GM08714 (cell line): Measurements from ENCODE around the gene NIP7.
A peak's percentile ranks its signal among the peaks of the same experiment; 100 is the strongest.

Experiments used
- H3K4me3 ChIP-seq: fragments of 200-500 bp; sonication (Bioruptor generic); 2 replicates; pipeline ENCODE4 v1.5.1; 2014; ENCODE audit warnings: mild to moderate bottlenecking, low read length, inconsistent platforms
- ZNF274 ChIP-seq: IDR thresholded peaks from 2 replicates; pipeline ENCODE4 v1.6.1; 2012; ENCODE audit warnings: mild to moderate bottlenecking, low read depth, low read length

Gene NIP7

DNA sequence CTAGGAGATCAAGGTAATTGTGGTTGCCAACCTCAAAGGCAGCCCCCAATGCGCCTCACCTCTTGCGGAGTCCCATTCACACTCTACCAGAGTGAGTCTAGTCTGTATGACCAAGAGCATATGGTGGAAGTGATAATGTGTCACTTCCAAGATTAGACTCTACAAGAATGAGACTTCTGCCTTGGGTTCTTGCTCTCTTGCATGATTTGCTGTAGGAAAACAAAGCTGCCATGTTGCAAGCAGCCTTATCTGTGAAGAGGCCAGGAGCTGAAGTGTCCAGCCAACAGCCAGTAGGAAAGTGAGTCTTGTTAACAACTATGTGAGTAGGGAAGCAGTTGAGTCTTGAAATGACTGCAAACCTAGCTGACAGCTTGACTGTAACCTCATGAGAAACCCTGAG is 42.8 kb downstream of the NIP7 start:
- TF ChIP-seq ZNF274: no peak
- H3K4me3 ChIP-seq: no peak overlapping the region

DNA sequence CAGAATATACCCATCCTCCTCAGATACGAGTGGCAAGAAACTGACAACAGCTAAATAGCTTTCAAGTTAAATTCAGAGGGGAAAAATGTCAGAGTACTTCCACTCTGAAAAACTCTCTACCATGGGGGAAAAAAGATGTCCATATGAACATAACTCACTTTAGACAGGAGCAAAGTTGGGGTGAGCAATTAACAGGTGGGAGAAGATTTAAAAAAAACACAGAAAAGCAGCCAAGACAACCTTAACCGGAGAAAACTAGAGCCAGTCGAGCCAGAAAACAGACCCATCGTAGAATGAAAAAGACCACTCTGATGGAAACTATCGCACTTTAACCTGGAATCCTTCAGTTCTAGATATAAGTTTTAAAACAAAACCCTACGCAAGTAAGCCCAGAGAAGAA is 45.4 kb downstream of the NIP7 start:
- TF ChIP-seq ZNF274: no peak

DNA sequence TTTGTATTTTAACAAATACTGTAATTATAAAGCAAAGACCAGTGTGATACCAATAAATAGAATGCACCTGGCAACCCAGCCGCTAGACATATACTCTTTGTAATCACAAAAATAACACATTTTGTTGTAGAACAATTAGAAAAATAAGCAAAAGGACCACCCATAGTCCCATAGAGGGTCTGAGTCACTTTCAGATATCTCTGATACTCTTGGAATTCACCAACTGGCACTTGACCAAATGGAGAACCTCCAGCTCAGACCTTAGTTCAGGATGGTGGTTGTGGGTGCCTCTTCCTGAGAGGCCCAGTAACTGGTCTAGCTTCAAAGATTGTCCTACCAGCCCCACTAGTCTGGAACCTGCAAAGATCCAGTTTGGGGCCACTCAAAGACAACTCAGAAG is 47.0 kb downstream of the NIP7 start:
- H3K4me3 ChIP-seq: peak overlapping the region; percentile 99; the same call in 1 of the 2 replicates
- TF ChIP-seq ZNF274: no peak

More for the DNA sequence above, 45.4 kb downstream of the NIP7 start:
- H3K4me3 ChIP-seq: peak overlapping the region; percentile 99
